ENCODE data around the gene MGRN1.

DNA sequence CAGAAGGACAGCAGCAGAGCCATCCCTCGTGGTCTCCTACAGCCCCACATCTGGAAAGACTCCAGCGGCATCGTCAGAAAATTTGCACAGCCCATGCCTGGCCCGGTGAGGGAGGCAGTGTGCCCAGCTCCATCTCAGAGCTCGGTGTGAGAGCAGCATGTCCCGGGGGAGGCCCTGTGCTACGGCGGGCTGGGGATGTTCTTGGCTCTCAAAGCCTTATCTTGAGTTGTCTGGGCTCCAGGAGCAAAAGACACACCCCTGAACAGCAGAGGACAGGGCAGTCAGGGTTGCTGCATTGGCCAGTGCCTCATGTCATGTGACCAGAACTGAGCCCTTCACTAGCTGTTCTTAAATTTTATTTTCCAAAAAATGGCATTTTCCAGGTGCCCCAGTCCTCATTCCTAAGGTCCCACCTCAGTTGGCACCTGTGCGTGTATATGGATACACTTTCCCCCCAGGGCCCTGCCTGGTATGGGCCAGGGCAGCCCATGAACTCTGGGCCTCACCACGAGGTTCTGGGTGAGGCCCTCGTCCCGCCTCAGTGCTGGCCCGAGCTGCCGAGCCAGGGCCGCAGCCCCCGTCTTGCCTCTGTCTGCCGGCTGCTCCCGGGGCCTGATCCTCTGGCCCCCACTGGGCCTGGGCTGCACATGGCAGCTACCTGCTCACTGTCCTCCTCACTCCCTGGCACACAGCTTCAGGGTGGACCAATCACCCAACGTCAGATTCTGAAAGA, 71.7 kb downstream of the MGRN1 start:
- no peak for TF ChIP-seq CTCF (conservative IDR thresholded peaks at IDR 0.05; ENCODE audit: low read depth, low read length)
- no peak for TF ChIP-seq EZH2 (IDR thresholded peaks at IDR 0.05; ENCODE audit: borderline replicate concordance, low read depth, low read length, poor library complexity, severe bottlenecking)
